ENCODE results near the gene CTIF.

CTIF gene

DNA sequence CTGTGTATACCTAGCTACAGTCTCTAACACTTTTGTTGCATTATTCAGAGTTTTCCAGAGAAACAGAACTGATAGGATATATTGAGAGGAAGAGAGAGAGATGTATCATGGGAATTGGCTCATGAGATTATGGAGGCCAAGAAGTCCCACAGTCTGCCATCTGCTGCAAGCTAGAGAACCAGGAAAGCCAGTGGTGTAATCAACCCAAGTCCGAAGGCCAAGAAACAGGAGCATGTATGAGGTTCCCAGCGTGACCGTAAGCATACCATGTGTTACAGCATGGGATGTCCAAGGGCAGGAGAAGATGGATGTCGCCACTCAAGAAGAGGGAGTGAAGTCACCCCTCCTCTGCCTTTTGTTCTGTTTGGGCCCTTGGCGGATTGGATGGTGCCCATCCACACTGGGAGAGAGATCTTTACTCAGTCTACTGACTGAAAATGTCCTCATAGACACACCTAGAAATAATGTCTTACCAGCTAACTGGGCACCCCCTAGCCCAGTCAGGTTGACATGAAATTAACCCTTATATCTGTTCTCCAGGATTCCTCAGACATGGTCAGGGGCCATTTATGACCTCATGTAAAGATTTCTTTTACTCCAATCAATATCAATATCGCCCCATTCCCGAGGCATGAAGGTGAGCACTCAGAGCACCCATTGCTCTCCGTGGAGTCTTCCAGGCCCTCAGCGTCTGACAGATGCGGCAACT, 179.6 kb downstream of the CTIF start:
- no peak overlapping the region for H3K4me3 ChIP-seq (ENCODE audit: low read length)
- TF ChIP-seq, protein P1, sequence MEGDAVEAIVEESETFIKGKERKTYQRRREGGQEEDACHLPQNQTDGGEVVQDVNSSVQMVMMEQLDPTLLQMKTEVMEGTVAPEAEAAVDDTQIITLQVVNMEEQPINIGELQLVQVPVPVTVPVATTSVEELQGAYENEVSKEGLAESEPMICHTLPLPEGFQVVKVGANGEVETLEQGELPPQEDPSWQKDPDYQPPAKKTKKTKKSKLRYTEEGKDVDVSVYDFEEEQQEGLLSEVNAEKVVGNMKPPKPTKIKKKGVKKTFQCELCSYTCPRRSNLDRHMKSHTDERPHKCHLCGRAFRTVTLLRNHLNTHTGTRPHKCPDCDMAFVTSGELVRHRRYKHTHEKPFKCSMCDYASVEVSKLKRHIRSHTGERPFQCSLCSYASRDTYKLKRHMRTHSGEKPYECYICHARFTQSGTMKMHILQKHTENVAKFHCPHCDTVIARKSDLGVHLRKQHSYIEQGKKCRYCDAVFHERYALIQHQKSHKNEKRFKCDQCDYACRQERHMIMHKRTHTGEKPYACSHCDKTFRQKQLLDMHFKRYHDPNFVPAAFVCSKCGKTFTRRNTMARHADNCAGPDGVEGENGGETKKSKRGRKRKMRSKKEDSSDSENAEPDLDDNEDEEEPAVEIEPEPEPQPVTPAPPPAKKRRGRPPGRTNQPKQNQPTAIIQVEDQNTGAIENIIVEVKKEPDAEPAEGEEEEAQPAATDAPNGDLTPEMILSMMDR (IDR thresholded peaks at IDR 0.05; ENCODE audit: insufficient read depth, low read depth, low read length, missing control alignments) = no peak
- DNase-seq (ENCODE audit: low read depth) = no peak

DNA sequence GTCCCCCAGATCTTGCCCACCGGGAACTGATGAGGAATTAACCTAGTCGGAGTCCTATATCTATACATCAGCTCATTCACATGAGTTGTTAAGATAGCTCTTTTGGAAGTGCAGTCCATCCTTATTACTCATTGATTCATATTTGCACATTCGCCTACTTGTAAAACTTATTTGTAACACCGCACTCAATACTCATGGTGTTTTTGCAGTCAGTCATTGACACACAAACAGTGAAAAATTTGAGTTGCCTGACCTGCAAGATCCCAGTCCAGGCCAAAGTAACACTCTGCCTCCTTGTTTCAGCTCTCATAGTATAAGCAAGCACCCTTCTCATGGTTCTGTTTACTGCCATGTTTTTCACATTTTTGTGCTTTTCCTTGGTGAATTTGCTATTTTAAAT, 180.6 kb downstream of the CTIF start:
- DNase-seq (ENCODE audit: low read depth) = no peak
- no peak overlapping the region for H3K4me3 ChIP-seq (ENCODE audit: low read length)
- TF ChIP-seq, protein P1 (IDR thresholded peaks at IDR 0.05; ENCODE audit: insufficient read depth, low read depth, low read length, missing control alignments) = no peak

DNA sequence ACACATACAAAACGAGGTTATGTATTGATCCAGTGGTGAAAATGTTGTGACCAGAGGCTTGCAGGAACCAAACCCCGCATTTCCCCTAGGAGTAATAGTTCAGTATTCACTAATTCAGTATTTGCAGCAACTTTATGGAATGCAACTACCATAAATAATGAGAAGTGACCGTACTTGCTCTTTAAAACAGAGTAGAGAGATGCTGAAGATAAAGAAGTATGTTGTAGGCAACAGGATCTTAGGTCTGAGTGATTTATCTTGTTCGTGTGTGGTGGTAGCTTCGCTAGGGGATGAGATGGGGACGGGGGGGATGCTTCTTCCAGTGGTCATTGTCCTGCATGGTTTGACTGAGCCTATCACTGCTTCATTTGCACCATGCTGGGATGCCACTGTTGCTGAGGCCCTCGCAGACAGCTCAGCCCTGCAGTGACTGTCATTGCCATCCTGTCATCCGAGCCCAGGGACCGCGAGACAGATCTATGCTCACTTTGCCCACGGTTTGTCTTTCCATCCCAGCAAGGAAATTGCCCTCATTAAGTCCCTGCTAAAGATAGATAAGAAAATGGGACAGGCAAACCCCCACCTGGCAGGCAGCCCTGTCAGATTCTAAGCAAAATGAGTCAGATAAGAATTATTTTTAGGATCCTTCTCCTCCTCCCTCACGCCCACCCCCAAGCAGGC, 181.3 kb downstream of the CTIF start:
- H3K4me3 ChIP-seq (ENCODE audit: low read length) = no peak overlapping the region
- TF ChIP-seq, protein P1 (IDR thresholded peaks at IDR 0.05; ENCODE audit: insufficient read depth, low read depth, low read length, missing control alignments) = no peak
- DNase-seq (ENCODE audit: low read depth) = no peak

DNA sequence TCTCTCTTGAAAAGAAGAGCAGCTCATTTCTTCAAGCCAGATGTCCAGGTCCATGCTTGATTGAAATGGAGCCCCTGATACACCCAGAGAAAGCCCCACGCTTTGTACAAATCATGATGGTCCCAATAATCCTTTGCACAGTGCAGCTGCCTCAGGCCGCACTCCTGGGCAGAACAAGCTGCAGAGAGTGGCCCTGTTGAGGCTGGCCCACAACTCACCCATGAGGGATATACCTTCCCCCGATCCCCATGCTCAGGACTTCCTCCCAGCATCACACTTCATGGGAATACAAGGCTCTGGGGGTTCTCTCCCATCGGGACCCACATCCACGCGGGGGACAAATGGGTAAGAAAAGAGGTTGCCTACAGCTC, 181.8 kb downstream of the CTIF start:
- no peak overlapping the region for H3K4me3 ChIP-seq (ENCODE audit: low read length)
- TF ChIP-seq, protein P1 (IDR thresholded peaks at IDR 0.05; ENCODE audit: insufficient read depth, low read depth, low read length, missing control alignments) = no peak
- no peak for DNase-seq (ENCODE audit: low read depth)

DNA sequence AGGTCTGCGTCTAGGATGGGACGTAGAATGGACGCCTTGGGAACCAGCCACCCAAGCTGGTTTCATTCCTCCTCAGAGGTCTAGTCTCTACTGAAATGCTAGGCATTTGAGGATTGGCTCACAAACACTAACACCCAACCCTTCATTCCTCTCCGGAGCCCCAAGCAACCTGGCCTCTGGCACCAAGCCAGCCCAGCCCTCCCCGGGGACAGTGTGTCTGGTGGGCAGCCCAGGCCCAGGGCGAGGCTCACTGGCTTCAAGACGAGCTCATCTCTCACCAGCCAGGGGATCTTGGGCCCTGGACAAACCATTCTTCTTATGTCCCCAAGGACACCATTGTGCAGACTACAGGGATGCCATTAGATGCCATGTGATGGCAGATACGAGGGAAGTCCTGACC, 182.5 kb downstream of the CTIF start:
- H3K4me3 ChIP-seq (ENCODE audit: low read length) = no peak overlapping the region
- DNase-seq (ENCODE audit: low read depth) = no peak
- TF ChIP-seq, protein P1 (IDR thresholded peaks at IDR 0.05; ENCODE audit: insufficient read depth, low read depth, low read length, missing control alignments) = no peak

DNA sequence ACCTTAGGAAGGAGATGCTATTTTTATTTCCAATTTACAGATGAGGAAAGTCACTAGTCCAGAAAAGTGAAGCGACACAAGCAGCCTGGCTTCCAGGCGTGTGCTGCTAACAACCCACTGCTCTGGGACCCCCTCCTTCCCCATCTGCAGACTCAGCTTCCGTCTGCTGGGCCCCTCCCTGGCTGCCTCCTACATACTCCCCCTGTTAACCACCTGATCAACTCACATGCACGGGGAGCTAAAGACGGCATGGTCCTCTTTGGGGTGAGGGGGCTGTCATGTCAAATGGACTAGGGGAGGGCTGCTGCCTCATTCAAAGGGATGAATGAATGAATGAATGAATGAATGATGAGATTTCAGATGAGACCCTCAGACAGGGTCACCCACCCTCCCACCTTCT, 184.2 kb downstream of the CTIF start:
- TF ChIP-seq, protein P1 (IDR thresholded peaks at IDR 0.05; ENCODE audit: insufficient read depth, low read depth, low read length, missing control alignments) = no peak
- H3K4me3 ChIP-seq (ENCODE audit: low read length) = no peak overlapping the region
- DNase-seq (ENCODE audit: low read depth) = no peak

DNA sequence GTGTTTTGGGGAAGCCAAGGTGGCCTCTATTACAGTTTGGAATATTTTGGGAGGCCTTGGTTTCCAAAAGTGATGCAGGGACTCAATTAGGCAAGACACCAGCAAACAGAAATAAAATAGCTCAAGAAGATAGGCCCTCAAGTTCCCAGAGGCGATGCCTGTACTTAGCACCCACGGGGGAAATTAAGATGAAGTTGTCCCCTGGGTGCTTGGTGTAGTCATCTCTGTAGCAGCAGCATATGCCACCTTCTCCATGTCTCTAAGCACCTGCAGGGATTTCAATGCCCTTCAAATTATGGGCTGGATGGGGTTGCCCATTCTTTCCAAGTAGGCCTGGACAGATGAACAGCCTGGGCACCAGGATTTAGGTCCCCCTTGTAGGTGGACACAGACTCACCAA, 185.0 kb downstream of the CTIF start:
- no peak overlapping the region for H3K4me3 ChIP-seq (ENCODE audit: low read length)
- TF ChIP-seq, protein P1 (IDR thresholded peaks at IDR 0.05; ENCODE audit: insufficient read depth, low read depth, low read length, missing control alignments) = no peak
- no peak for DNase-seq (ENCODE audit: low read depth)
